HepG2 (cell line): ENCODE results near the gene NDUFS7. TPM values are rescaled to one million over a fixed set of nuclear protein-coding genes. Genes with fewer than 3 reads are reported as not detected.

Source experiments
- AGO2 ChIP-seq: fragments of 200-400 bp; formaldehyde crosslinking; optimal IDR thresholded peaks from 2 replicates; pipeline ENCODE3; 2017; ENCODE audit warnings: mild to moderate bottlenecking, low read depth, low read length, moderate library complexity
- ARNT ChIP-seq: fragments of 450-650 bp; IDR thresholded peaks from 2 replicates; pipeline ENCODE4 v1.6.1; 2017
- ATF4 ChIP-seq, 2 experiments: fragments of 450-650 bp in 1 of 2; sonication (generic) in 1 of 2; formaldehyde crosslinking; IDR thresholded peaks; 2 replicates each; pipeline versions ENCODE4 v1.5.0 to v1.8.0; 2020 to 2022; ENCODE audit warnings: mild to moderate bottlenecking in 1 of 2, missing genetic modification reagents in 1 of 2
- BRCA1 ChIP-seq: sonication (generic); formaldehyde crosslinking; IDR thresholded peaks from 2 replicates; pipeline ENCODE4 v1.4.0; 2020; ENCODE audit warnings: missing genetic modification reagents
- BRF2 ChIP-seq: sonication (generic); formaldehyde crosslinking; IDR thresholded peaks from 2 replicates; pipeline ENCODE4 v1.8.1; 2022; ENCODE audit warnings: mild to moderate bottlenecking, missing genetic modification reagents
- CHCHD3 ChIP-seq: sonication (generic); formaldehyde crosslinking; IDR thresholded peaks from 2 replicates; pipeline ENCODE4 v1.8.0; 2022; ENCODE audit warnings: mild to moderate bottlenecking, missing genetic modification reagents, moderate library complexity
- CTCF ChIP-seq: sonication (generic); formaldehyde crosslinking; IDR thresholded peaks from 2 replicates; pipeline ENCODE4 v1.5.0; 2020; ENCODE audit warnings: mild to moderate bottlenecking, missing genetic modification reagents, moderate library complexity
- FOXK2 ChIP-seq: fragments of 450-650 bp; IDR thresholded peaks from 2 replicates; pipeline ENCODE4 v1.6.1; 2016
- GABPB1 ChIP-seq: IDR thresholded peaks from 2 replicates; pipeline ENCODE4 v1.6.1; 2016; ENCODE audit warnings: mild to moderate bottlenecking, missing genetic modification reagents, moderate library complexity, missing compliant biosample characterization
- GZF1 ChIP-seq: sonication (generic); formaldehyde crosslinking; IDR thresholded peaks from 2 replicates; pipeline ENCODE4 v1.5.1; 2020; ENCODE audit warnings: mild to moderate bottlenecking, missing genetic modification reagents
- HDAC6 ChIP-seq: fragments of 200-600 bp; sonication (generic); IDR thresholded peaks from 2 replicates; pipeline ENCODE4 v1.7.0; 2017; ENCODE audit warnings: mild to moderate bottlenecking, antibody characterized with exemption, low read length, low read depth
- HHEX ChIP-seq: IDR thresholded peaks from 2 replicates; pipeline ENCODE4 v1.6.1; 2016; ENCODE audit warnings: control low read depth
- HOXA9 ChIP-seq: sonication (generic); formaldehyde crosslinking; IDR thresholded peaks from 2 replicates; pipeline ENCODE4 v1.8.1; 2022; ENCODE audit warnings: missing genetic modification reagents, mild to moderate bottlenecking, moderate library complexity, borderline replicate concordance
- KDM1A ChIP-seq: IDR thresholded peaks from 2 replicates; pipeline ENCODE4 v1.6.1; 2016; ENCODE audit warnings: missing compliant biosample characterization
- KMT2A ChIP-seq: sonication (generic); formaldehyde crosslinking; IDR thresholded peaks from 2 replicates; pipeline ENCODE4 v1.4.0; 2020; ENCODE audit warnings: missing genetic modification reagents
- MEIS1 ChIP-seq: sonication (generic); formaldehyde crosslinking; IDR thresholded peaks from 2 replicates; pipeline ENCODE4 v1.9.0; 2021; ENCODE audit warnings: mild to moderate bottlenecking, missing genetic modification reagents, moderate library complexity, borderline replicate concordance
- MYC ChIP-seq: sonication (generic); formaldehyde crosslinking; IDR thresholded peaks from 2 replicates; pipeline ENCODE4 v1.9.0; 2021; ENCODE audit warnings: missing genetic modification reagents, borderline replicate concordance
- POLR2A ChIP-seq, 2 experiments: IDR thresholded peaks; 2 replicates each; pipeline ENCODE4 v1.6.1; 2011; ENCODE audit warnings: low read depth in 2 of 2, low read length in 2 of 2, mild to moderate bottlenecking in 1 of 2, moderate library complexity in 1 of 2; ENCODE audit not compliant: insufficient read depth in 1 of 2
- RBM22 ChIP-seq: fragments of 200-400 bp; formaldehyde crosslinking; optimal IDR thresholded peaks from 2 replicates; pipeline ENCODE3; 2017; ENCODE audit warnings: mild to moderate bottlenecking, low read length, moderate library complexity
- SIN3A ChIP-seq: IDR thresholded peaks from 2 replicates; pipeline ENCODE4 v1.6.1; 2011; ENCODE audit warnings: low read depth, mild to moderate bottlenecking, control low read depth, low read length, borderline replicate concordance
- SP2 ChIP-seq: sonication (generic); formaldehyde crosslinking; IDR thresholded peaks from 2 replicates; pipeline ENCODE4 v1.5.1; 2020; ENCODE audit warnings: mild to moderate bottlenecking, missing genetic modification reagents
- ZBTB21 ChIP-seq: sonication (generic); formaldehyde crosslinking; IDR thresholded peaks from 2 replicates; pipeline ENCODE4 v1.4.0; 2020; ENCODE audit warnings: missing genetic modification reagents
- ZKSCAN1 ChIP-seq: fragments of 150-350 bp; IDR thresholded peaks from 2 replicates; pipeline ENCODE4 v1.6.1; 2014; ENCODE audit warnings: low read length
- ZNF382 ChIP-seq: sonication (generic); formaldehyde crosslinking; IDR thresholded peaks from 2 replicates; pipeline ENCODE4 v1.5.0; 2020; ENCODE audit warnings: missing genetic modification reagents, mild to moderate bottlenecking, borderline replicate concordance
- ZNF496 ChIP-seq: sonication (generic); formaldehyde crosslinking; IDR thresholded peaks from 2 replicates; pipeline ENCODE4 v1.8.1; 2023; ENCODE audit warnings: mild to moderate bottlenecking, moderate library complexity, missing genetic modification reagents; ENCODE audit not compliant: insufficient replicate concordance
- ZNF563 ChIP-seq: sonication (generic); formaldehyde crosslinking; IDR thresholded peaks from 2 replicates; pipeline ENCODE4 v1.8.0; 2022; ENCODE audit warnings: mild to moderate bottlenecking, moderate library complexity, missing genetic modification reagents
- ZNF597 ChIP-seq: sonication (generic); formaldehyde crosslinking; IDR thresholded peaks from 2 replicates; pipeline ENCODE4 v1.5.0; 2020; ENCODE audit warnings: missing genetic modification reagents
- ZNF773 ChIP-seq: sonication (generic); formaldehyde crosslinking; IDR thresholded peaks from 2 replicates; pipeline ENCODE4 v1.4.0; 2020; ENCODE audit warnings: missing genetic modification reagents, borderline replicate concordance
- polyA plus RNA-seq, 8 experiments: library from polyadenylated mRNA; depleted of rRNA in 3 of 8; stranded (reverse) in 7 of 8; unstranded in 1 of 8; fragments of >200 nt; fragmentation: Illumina TruSeq in 4 of 8; extraction: Trizol in 4 of 8; gene quantifications; 2 replicates each; pipeline versions ENCODE4 v1.2.1 to v1.2.3, GENCODE V29; 2011 to 2016; ENCODE audit warnings: low read depth in 4 of 8, missing spikeins in 1 of 8, mixed read lengths in 1 of 8; ENCODE audit not compliant: insufficient read depth in 1 of 8
- total RNA-seq, 5 experiments: library from RNA; depleted of rRNA; stranded (reverse); fragments of >200 nt; fragmentation: Illumina TruSeq; extraction: Trizol; gene quantifications; 2 replicates each; pipeline ENCODE4 v1.2.3, GENCODE V29; 2016; ENCODE audit warnings: low read depth in 1 of 5

NDUFS7 gene
- total and polyA plus RNA-seq, 2 of the 13 experiments (the other 11 are each of a cell fraction or from before 2014, with no cell fraction given) = 34.3 to 66.9 TPM

- TF ChIP-seq RBM22 (peak; percentile 3), BRF2 (CRISPR knock-in tag) (no peak), KMT2A (no peak), KDM1A (CRISPR knock-in tag) (no peak), GABPB1 (CRISPR knock-in tag) (no peak), BRCA1 (no peak), POLR2A (IDR thresholded peaks at IDR 0.05; ENCODE audit: insufficient read depth in 1 of 2, low read depth in 2 of 2, low read length in 2 of 2) (peak in 1 of 2 experiments; percentile 76; a peak in 2 of 4 replicates), SIN3A (no peak), ARNT (no peak), HHEX (CRISPR knock-in tag) (no peak), HDAC6 (no peak), ZNF773 (CRISPR knock-in tag) (no peak), MEIS1 (CRISPR knock-in tag) (0 out of 2 replicates have a peak, but pooled peaks have one; percentile 6), ZBTB21 (no peak), ZKSCAN1 (no peak), SP2 (CRISPR knock-in tag) (no peak), ZNF597 (CRISPR knock-in tag) (no peak), ZNF382 (no peak), HOXA9 (no peak; the same call in 1 of the 2 replicates), CTCF (no peak), AGO2 (peak; percentile 98), ATF4 (CRISPR knock-in tag; IDR thresholded peaks at IDR 0.05) (no peak), FOXK2 (no peak), ZNF496 (no peak), GZF1 (no peak), ZNF563 (CRISPR knock-in tag) (no peak), CHCHD3 (no peak), MYC (CRISPR knock-in tag) (no peak)
Observed at GRCh38 chr19:1395194-1396018, 11.7 kb downstream of the NDUFS7 start (continued).
